ENCODE data around the gene PDE4D.

Gene PDE4D

GRCh38 chr5:59828623-59829022, 64.9 kb downstream of the PDE4D start:
- H3K4me1 ChIP-seq: peaks cover 0 to 28% (median 4%) of the 10 kb centered on the region in 4 donors

GRCh38 chr5:59826996-59827395, 66.5 kb downstream of the PDE4D start:
- Histone ChIP-seq H3K4me1 (peaks cover 0 to 19% (median 4%) of the 10 kb centered on the region in 4 donors), H3K4me3 (no peak overlapping the region), H3K36me3 (no peaks in the 10 kb centered on the region), H3K27me3 (no peaks in the 10 kb centered on the region), H3K9me3 (no peaks in the 10 kb centered on the region), H3K27ac (no peak overlapping the region)
- intact Hi-C loops (cut with DNase I; ENCODE audit: low total_unique reads): no loop called here
- no peak for TF ChIP-seq CTCF (IDR thresholded peaks at IDR 0.05)
- DNase-seq: no peak

More at GRCh38 chr5:59828623-59829022, 64.9 kb downstream of the PDE4D start:
- intact Hi-C loops (cut with DNase I; ENCODE audit: low total_unique reads): no loop called here
- H3K9me3 ChIP-seq: no peaks in the 10 kb centered on the region
- no peak for TF ChIP-seq CTCF (IDR thresholded peaks at IDR 0.05)
- no peaks in the 10 kb centered on the region for H3K27me3 ChIP-seq
- no peaks in the 10 kb centered on the region for H3K36me3 ChIP-seq
- no peak for DNase-seq
- H3K4me3 ChIP-seq: no peak overlapping the region
- no peak overlapping the region for H3K27ac ChIP-seq

- no peak for TF ChIP-seq CTCF (IDR thresholded peaks at IDR 0.05)
- Histone ChIP-seq H3K4me1 (peaks cover 0 to 3% (median 0%) of the 10 kb centered on the region in 4 donors), H3K27ac (no peak overlapping the region), H3K9me3 (no peaks in the 10 kb centered on the region), H3K4me3 (no peak overlapping the region), H3K27me3 (no peaks in the 10 kb centered on the region), H3K36me3 (no peaks in the 10 kb centered on the region)
- intact Hi-C loops (cut with DNase I; ENCODE audit: low total_unique reads): no loop called here
- no peak for DNase-seq
Observed at GRCh38 chr5:59823420-59823819, 70.1 kb downstream of the PDE4D start.

GRCh38 chr5:59819806-59820205, 73.7 kb downstream of the PDE4D start:
- intact Hi-C loops (cut with DNase I; ENCODE audit: low total_unique reads): loop anchor here (5.0 to 10.0 kb wide), 3 partner anchors 565 to 847 kb away; no protein-coding TSS in a partner anchor
- no peak for DNase-seq
- Histone ChIP-seq H3K4me3 (no peak overlapping the region), H3K27ac (no peak overlapping the region), H3K4me1 (no peaks in the 10 kb centered on the region), H3K27me3 (no peaks in the 10 kb centered on the region), H3K36me3 (no peaks in the 10 kb centered on the region), H3K9me3 (no peaks in the 10 kb centered on the region)
- no peak for TF ChIP-seq CTCF (IDR thresholded peaks at IDR 0.05)

- no peak for DNase-seq
- Histone ChIP-seq H3K4me1 (peaks cover 0 to 17% (median 0%) of the 10 kb centered on the region in 4 donors), H3K4me3 (no peak overlapping the region), H3K36me3 (no peaks in the 10 kb centered on the region), H3K9me3 (no peaks in the 10 kb centered on the region), H3K27ac (no peak overlapping the region), H3K27me3 (no peaks in the 10 kb centered on the region)
- TF ChIP-seq CTCF (IDR thresholded peaks at IDR 0.05): no peak
- intact Hi-C loops (cut with DNase I; ENCODE audit: low total_unique reads): loop anchor here (5.0 to 10.0 kb wide), 3 partner anchors 567 to 850 kb away; no protein-coding TSS in a partner anchor
Observed at GRCh38 chr5:59817536-59817935, 76.0 kb downstream of the PDE4D start.

Measured in tibial artery (tissue), 4 donors.